Left cardiac atrium (tissue), 4 donors: Measurements from ENCODE around the gene RAI14. TPM values are rescaled to one million over a fixed set of nuclear protein-coding genes. Genes with fewer than 3 reads are reported as not detected.
"Not testable (repeated sequence)": the region's sequence is repeated elsewhere in the genome, so short reads cannot be mapped to it uniquely, and the experiment has no call there.

Source experiments
- ATAC-seq, 2 donors: fragments of 200-7000 bp; cut with Tn5 transposase; one replicate each; pipeline ENCODE4 v1.9.1; 2020; ENCODE audit warnings: mild to moderate bottlenecking in 2 of 2, moderate library complexity in 2 of 2
- DNase-seq: peaks from one replicate; pipeline ENCODE4 v3.0.0-alpha.2; 2020
- intact Hi-C, 2 donors: fragments of 100-400 bp; cut with DNase I; formaldehyde crosslinking; loops; one replicate each; pipeline versions ENCODE4 v1.14.1 to v1.15.1; 2022 to 2023
- total RNA-seq, 2 donors: library from RNA; stranded (reverse); fragmentation: NEBNext Ultra II Directional; extraction: Animal tissue kit (Norgen Biotek cat#: 25700); gene quantifications; one replicate each; pipeline ENCODE4 v1.2.1, GENCODE V29; 2021
- donor health status: DM: no; HTN: yes; CAD: no.
- donor health status: DM: no; HTN: yes; CAD: no; lungs with severe emphysema.
- donor health status: DM: yes; HTN: yes; CAD: no.
- donor health status: Dilated cardiomyopathy.

RAI14 gene
- total RNA-seq, 2 donors from 2014 or later, result 14.2 to 26.3 TPM

DNA sequence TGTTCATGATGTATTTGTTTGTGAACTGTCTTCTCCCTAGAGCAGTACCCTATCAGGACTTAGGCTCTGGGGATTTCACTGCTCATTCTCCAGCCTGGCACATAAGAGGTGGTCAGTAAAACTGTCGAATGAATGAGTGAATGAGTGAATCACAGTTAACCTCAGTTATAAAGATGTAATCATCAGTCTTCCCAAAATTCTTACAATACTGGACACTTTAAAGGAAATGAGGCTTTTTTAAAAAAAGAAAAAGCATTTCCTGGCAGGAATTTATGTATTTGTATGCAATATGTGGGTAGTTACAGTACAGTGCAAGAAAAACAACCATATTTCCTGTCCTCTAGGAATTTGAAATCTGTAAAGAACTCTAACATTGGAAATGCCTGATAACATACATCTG, 59.6 kb downstream of the RAI14 start:
- no peak for ATAC-seq
- intact Hi-C loops, result no loop called here
- DNase-seq, result no peak

DNA sequence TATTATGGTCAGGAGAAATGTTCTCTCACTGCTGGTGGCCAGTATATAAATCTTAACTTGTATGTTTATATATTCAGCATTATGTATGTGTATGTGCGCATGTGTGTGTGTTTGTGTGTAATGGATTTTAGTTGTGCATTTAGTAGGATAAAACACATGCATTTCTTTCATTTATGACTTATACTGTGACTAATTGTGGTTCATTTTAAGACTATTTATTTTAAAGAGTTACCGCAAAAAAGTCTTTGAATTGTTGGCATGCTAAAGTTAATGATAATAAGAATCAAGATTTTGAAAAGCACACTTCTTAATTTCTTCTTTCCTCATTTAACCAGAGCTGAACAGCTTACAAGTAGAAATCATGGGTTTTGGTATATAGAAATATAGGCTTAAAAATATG, 60.9 kb downstream of the RAI14 start:
- DNase-seq (no peak), ATAC-seq (no peak)
- intact Hi-C loops, result no loop called here

DNA sequence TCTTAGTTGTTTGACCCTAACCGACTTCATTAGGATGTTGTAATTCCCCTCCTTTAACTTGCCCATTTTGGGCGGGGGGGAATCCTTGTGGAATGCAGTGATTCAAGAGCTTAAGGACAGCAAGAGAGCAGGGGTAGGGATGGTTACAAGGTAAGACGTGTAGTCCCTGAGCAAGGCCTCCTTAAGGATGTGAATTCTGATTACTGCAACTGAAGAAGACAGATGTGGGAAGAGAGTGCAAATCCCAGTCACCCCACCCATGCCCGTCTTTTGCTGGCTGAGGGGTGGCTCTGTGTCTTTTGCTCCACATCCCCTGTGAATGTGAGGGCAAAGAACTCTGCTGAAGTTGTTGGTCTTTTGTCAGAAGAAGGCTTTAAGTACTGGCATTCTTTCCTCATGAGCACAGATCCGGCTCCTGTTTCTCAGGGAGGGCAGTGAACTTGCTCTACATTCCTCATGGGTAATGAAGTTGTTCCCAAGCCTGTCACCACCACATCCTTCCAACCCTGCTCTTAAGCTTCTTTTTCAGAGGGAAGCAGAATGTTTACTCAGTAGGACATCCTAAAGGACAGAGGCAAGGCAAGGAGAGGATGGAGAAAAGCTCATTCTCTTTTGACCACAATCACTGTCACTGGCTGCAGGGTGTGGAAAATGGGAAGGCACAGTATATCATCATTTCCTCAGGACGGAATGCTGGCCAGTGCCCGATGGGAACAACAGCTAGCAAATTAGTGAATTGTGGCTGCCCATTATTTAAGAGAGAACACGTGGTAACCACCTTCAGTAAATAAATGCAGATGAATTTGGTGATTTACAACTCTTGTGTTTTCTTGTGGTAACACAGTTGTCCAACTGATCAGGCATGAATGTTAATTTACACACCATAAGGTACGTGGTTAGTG, 61.5 kb downstream of the RAI14 start:
- DNase-seq, result no peak
- peak; percentile 54 to 78 for ATAC-seq
- intact Hi-C loops, result no loop called here

DNA sequence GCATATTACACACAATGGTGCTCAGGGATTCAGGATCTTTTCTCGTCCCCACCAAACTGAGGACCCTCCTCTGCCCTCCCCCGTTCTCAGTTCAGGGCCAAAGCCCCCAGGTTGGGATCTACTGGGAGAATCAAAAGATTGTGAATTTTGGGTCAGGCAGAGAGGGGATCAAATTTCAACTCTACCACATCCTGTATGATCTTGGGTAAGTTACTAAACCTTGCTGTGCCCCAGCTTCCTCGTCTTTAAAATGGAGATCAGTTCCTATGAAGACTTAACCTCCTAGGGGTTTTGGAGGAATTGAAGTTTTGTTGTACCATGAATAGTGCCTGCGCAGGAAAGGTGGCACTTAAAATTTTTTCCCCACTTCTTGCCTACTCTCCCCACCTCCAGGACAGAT, 62.4 kb downstream of the RAI14 start:
- intact Hi-C loops, result no loop called here
- DNase-seq (no peak), ATAC-seq (no peak)

DNA sequence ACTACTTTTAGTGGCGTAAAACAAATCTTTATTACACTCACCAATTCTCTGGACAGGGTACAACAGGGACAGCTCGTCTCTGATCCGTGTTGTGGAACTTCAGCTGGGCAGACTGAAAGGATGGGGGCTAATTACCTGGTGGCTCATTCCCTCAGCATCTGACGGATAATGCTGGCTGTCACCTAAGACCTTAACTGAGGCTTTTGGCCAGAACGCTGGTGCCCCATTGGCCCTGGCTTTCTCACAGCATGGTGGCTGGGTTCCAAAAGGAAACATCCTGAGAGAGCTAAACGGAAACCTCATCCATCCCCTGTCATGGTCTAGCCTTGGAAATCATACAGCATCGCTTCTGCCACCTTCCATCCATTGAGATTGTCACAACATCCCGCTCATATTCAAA, 62.9 kb downstream of the RAI14 start:
- DNase-seq (no peak), ATAC-seq (no peak)
- intact Hi-C loops, result no loop called here

DNA sequence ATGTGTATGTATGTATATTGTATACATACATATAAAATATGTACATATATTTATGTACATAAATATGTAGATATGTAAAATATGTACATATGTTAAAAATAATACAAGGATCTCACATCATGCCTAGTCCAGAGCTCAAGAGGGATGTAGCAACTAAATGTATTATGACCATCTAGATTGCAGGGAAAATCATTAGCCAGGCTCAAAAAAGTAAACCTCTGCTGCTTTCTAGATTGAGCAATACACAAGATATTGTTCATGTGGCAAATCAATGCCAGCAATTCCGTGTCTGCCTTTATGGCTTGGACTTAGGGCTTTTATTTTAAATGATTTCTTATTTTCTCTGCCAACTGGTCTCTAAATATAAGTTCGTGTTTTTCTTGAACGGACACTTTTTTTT, 65.2 kb downstream of the RAI14 start:
- DNase-seq, result no peak
- ATAC-seq, result no peak
- intact Hi-C loops, result no loop called here

DNA sequence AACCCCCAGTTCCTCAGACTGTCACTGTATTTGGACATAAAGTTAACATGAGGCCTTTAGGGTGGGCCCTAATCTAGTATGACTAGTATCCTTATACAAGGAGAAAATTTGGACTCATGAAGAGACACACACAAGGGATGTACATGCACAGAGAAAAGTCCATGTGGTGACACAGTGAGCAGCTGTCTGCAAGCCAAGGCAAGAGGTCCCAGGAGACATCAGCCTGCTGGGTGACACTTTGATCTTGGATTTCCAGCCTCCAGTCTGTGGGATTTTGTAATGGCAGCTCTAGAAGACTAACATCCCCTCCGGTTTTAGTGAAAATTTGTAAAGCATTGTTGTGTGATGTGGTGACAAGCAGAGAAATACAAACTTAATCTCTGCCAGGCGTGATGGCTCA, 66.1 kb downstream of the RAI14 start:
- no peak for ATAC-seq
- DNase-seq, result no peak
- intact Hi-C loops, result no loop called here

DNA sequence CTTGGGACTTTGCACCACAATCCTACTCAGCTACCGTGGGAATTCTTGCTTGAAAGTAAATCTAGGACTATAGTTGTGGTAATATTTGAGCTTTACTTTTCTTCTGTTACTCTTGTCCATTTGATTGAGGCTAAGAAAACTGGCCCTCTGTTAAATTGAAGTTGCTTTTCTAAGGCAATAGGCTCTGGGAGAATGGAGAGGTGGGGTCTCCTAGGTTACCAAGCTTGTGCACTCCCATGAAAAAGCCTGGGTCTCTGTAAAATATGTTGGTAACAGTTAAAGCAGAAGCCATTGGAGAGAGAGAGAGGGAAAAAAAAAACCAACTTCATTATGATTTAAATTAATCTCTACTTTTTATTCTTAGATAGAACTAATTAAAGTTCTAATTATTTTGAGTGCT, 68.6 kb downstream of the RAI14 start:
- intact Hi-C loops, result no loop called here
- ATAC-seq, result no peak
- DNase-seq, result no peak

DNA sequence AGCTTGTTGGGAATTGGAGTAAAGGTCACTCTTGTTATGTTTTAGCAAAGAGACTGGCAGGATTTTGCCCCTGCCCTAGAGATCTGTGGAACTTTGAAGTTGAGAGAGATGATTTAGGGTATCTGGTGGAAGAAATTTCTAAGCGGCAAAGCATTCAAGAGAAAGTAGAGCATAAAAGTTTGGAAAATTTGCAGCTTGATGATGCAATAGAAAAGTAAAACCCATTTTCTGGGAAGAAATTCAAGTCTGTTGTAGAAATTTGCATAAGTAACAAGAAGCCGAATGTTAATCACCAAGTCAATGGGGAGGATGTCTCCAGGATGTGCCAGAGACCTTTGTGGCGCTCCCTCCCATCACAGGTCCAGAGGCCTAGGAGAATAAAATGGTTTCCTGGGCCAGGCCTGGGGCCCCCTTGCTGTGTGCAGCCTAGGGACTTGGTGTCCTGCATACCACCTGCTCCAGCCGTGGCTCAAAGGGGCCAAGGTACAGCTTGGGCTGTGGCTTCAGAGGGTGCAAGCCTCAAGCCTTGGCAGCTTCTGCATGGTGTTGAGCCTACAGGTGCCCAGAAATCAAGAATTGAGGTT, 71.1 kb downstream of the RAI14 start:
- ATAC-seq, intact Hi-C loops, DNase-seq: not testable (repeated sequence)

DNA sequence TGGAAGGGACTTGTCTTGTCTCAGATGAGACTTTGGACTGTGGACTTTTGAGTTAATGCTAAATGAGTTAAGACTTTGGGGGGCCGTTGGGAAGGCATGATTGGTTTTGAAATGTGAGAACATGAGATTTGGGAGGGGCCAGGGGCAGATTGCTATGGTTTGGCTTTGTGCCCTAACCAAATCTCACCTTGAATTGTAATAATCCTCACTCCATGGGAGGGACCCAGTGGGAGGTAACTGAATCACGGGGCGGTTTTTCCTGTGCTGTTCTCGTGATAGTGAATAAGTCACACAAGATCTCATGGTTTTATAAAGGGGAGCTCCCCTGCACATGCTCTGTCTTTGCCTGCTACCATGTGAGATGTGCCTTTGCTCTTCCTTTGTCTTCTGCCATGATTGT, 72.1 kb downstream of the RAI14 start:
- intact Hi-C loops, result no loop called here
- ATAC-seq (no peak), DNase-seq (no peak)

DNA sequence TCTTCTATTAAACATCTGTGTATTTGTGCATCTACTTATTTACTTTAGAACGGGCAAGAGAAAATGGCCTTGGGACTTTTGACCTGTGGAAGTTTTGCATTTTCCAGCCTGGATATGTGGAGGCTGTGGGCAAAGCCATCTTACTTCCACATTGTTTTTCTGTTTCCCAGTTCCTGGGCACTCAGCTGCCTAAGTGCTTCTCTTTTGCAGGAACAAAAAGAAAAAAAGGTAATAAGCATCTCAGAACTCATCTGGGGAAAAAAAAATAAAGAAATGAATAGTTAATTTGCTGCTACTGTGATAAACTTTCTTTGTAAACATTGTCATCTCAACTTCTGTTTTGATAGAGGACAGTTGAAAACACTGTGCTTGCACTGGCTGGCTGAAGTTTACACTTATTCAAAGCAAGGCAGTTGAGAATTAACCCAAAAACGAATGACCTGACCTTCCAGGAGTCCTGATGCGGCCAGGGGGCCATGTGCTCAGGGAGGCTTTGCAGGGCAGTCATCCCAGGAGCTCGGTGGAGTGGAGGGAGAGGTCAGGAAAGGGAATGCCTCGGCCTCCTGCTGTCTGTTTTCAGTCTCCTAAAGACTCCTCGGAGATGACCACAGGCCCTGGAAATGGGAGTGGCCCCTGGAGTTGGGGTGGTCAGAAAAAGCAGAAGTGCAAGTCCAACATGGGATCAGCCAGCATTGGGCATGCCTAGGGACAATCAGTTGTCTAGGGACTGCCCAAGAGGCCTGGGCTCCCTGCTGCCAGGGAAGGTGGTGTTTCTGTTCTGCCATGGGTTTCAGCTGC, 75.5 kb downstream of the RAI14 start:
- intact Hi-C loops, result no loop called here
- ATAC-seq (no peak), DNase-seq (no peak)

DNA sequence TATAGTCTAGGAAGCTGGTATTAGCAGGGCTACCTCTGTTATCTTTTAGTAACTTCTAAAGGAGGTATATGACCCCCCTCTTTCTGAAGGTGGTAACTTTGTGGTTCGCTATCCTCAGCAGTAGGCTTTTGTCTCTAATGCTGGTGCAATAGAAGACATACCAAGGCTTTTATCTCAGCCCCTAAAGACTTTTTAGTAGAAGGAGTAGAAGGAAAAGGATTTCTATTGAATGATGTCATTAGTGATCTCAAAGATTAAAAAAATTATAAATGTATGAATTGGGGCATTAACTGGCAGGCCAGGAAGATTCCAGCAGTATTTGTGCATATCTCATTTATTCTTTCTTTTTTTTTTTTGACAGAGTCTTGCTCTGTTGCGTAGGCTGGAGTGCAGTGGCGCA, 78.2 kb downstream of the RAI14 start:
- ATAC-seq (peak in 1 of 2 donors; percentile 49), DNase-seq (no peak)
- intact Hi-C loops, result no loop called here

DNA sequence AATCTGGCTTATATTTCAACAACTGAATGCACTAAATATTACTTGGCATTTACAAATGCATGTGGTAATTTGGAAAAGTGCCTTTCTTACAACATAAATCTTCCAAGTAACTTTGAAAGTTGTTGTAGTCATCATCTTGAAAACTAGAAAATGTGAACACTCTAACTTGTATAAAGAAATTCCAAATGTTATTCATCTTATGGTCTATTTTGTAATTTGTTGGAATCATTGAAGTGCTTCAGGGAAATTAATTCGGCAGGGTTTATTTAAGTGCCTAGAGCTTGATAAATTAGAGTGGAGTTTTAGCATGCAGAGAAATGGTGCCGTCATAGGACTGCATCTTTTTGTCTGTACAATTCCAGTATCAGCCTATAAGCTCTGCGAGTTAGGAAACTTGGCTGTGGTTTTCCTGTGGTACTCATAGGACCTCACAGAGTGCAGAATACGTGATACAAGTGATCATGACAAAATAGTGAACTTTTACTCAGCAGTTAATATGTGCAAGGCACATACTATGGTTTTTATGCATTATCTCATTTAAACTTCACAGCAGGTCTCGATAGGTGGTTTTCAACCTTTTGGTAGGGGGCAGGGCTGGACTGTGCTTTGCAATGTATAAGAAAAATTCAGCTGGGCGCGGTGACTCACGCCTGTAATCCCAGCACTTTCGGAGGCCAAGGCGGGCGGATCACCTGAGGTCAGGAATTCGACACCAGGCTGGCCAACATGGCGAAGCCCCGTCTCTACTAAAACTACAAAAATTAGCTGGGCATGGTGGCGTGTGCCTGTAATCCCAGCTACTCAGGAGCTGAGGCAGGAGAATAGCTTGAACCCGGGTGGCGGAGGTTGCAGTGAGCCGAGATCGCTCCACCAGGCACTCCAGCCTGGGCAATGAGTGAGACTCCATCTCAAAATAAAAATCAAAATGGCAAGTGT, 79.6 kb downstream of the RAI14 start:
- intact Hi-C loops, result no loop called here
- DNase-seq (no peak), ATAC-seq (peak in 1 of 2 donors; percentile 28)

DNA sequence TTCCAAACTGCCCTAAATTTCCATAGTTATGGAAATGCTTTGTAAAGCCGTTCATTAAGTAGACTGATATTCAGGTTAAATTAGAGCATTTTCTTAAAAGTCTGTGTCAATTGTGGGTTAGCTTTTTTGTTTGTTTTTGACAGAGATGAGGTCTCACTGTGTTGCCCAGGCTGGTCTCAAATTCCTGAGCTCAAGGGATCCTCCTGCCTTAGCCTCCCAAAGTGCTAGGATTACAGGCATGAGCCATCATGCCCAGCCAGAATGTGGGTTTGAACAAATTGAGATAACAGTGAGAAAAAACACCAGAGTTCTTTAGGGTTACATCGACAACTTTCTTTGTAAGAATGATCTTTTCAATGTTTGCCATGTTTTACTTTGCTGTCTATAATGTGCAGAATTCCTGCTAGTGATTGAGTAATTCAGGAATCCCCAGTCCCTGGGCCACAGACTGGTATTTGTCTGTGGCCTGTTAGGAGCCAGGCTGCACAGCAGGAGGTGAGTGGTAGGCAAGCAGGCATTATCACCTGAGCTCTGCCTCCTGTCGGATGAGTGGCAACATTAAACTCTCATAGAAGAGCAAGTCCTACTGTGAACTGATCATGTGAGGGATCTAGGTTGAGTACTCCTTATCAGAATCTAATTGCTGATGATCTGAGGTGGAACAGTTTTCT, 80.5 kb downstream of the RAI14 start:
- DNase-seq, result no peak
- intact Hi-C loops, result no loop called here
- no peak for ATAC-seq

DNA sequence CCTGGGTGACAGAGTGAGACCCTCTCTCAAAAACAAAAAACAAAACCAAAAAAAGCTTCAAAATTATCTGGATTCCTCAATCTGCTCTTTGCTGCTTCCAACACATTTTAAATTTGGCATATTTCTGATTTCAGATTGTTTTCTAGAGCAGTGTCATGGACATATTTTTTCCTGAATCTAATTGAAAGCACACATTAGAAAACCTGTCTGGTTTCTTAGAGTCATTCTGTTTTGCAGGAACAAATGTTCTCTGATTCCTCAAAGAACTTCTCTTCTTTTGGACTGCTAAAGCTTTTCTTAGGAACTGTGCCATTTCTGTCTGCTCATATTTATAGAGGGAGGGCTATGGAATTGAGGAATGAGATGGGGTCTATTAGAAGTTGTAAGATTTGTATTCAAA, 81.6 kb downstream of the RAI14 start:
- ATAC-seq (no peak), DNase-seq (no peak)
- intact Hi-C loops, result no loop called here

DNA sequence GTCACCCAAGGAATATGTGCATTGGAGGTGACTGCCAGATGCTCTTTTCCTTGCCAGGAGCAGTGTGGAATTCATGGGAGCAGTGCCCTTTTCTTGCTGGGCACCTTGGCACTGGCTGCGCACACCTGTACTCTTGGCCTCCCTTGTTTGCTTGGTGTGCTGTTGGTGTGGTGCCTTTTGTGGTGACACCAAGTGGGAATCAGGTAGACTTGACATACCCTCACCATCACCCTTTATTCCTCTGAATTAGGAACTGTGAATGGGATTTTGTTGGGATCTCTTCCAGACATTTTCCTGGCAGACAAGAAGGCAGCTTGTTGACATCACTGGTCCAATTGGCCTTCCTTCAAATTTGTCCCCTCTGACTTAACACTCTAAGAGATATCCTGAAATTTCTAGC, 82.3 kb downstream of the RAI14 start:
- intact Hi-C loops, result no loop called here
- ATAC-seq, result peak; percentile 36
- DNase-seq, result no peak

DNA sequence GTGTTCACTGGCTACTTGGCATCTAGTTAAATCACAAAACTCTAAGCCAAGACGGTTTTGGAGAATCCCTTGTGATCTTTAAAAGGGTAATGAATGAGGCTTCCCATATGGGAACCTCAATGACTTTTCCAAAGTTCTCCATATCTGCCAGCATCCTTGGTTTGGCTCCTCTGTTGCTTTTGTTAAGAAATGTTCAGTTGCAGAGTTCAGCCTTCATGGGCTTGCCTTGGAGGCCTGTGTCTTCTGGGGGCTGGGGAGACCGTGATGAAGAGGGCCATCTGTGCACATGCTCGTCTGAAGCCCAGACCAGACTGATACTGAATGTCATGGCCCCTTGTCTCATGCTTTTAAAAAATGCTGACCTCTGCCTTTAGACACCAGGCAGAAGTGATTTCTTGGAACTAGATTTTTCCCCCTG, 84.3 kb downstream of the RAI14 start:
- DNase-seq, result no peak
- peak; percentile 85 to 88 for ATAC-seq
- intact Hi-C loops, result loop anchor here in 1 of 2 donors (10.0 kb wide), 1 partner anchor 56 kb away; no protein-coding TSS in a partner anchor

DNA sequence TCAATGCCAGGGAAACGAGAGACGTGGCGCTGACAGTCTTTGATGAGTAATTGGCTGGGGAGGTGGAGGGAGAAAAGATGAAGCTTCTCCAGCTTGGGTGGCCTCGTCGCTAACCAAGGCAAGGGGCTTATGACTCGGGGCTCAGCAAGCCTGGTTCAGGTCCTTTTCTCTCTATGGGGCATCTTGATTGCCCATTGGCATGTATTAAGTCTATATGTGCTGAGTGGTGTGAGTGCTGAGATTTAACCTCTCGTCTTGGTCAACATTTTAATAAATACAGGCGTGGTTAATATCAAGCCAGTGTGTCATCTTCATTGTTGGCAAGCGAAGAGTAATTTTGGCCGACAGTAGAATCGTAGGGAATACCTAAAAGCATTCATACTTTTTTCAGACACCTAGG, 85.9 kb downstream of the RAI14 start:
- no peak for ATAC-seq
- intact Hi-C loops, result loop anchor here in 1 of 2 donors (10.0 kb wide), 1 partner anchor 57 kb away; no protein-coding TSS in a partner anchor
- DNase-seq, result no peak
